Measurements from ENCODE around the gene PYROXD2.

DNA sequence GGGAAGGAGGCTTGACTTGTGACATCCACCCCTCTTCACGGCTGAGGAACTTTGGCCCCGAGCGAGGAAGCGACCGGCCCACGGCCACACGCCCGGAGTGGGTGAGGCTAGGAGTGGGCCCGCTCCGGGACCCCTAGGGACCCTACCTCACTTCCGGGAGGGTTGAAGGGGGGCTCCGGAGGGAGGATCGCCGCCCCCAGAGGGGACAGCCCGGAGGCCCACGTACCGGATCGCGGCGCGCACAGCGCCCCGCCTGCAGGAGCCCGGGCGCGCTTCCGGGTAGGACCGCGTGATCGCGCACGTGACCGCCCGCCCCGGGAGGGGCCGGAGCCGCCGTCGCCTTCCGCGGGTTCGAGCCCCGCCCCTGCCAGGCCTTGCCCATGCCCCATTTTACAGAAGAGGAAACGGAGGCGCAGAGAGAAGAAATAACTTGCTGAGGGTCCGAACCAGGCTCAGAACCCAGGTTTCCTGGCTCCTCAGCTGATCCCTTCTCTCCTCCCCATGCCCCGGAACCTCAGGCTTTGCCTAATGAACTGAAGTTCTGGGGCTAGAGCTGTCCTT lies 31.8 kb upstream of the PYROXD2 start, which contains the start of gene HPS1:
- TF ChIP-seq GATA2 (IDR thresholded peaks at IDR 0.05; ENCODE audit: low read depth, low read length) (no peak), GATA3 (IDR thresholded peaks at IDR 0.05; ENCODE audit: low read depth, low read length) (no peak)
